PC-3 (cell line): Measurements from ENCODE around the gene BHLHE23. TPM values are rescaled to one million over a fixed set of nuclear protein-coding genes. Genes with fewer than 3 reads are reported as not detected.

Experiments used
- ATAC-seq: fragments of 200-7000 bp; cut with Tn5 transposase; 2 replicates; pipeline ENCODE4 v1.9.1; 2020; ENCODE audit warnings: mild to moderate bottlenecking, moderate library complexity
- BruUV-seq: library from RNA; stranded (reverse); fragments of 400-500 nt; replicated peaks from 2 replicates; lab custom pipeline; 2021; lab: Mats Ljungman, UMichigan
- CTCF ChIA-PET: fragments of 300-600 bp; sonication (Branson Sonifier 250); formaldehyde crosslinking; loops from one replicate; lab custom pipeline; 2022; ENCODE audit warnings: antibody characterized with exemption; lab: Charles Lee
- POLR2A ChIA-PET: fragments of 300-600 bp; sonication (Branson Sonifier 250); formaldehyde crosslinking; loops from one replicate; lab custom pipeline; 2022; ENCODE audit warnings: antibody characterized with exemption; ENCODE audit not compliant: unreplicated experiment; lab: Charles Lee
- DNase-seq: peaks from one replicate; pipeline ENCODE4 v3.0.0-alpha.2; 2015
- H2AFZ ChIP-seq: fragments of 300-600 bp; sonication (generic); 2 replicates; pipeline ENCODE4 v1.6.0; 2016; ENCODE audit warnings: antibody characterized with exemption, low read length
- H3F3A ChIP-seq: fragments of 300-600 bp; sonication (generic); one replicate; pipeline ENCODE4 v1.6.0; 2017; ENCODE audit warnings: antibody characterized with exemption, low read length, control low read depth, mild to moderate bottlenecking; ENCODE audit not compliant: unreplicated experiment
- H3K27ac ChIP-seq: fragments of 300-600 bp; sonication (generic); 2 replicates; pipeline ENCODE4 v1.5.1; 2016; ENCODE audit warnings: mild to moderate bottlenecking, low read length
- H3K27me3 ChIP-seq: fragments of 300-600 bp; sonication (generic); 2 replicates; pipeline ENCODE4 v1.6.1; 2016; ENCODE audit warnings: low read length, mixed read lengths
- H3K36me3 ChIP-seq: fragments of 300-600 bp; sonication (generic); 2 replicates; pipeline ENCODE4 v1.6.1; 2016; ENCODE audit warnings: low read depth, mixed run types, low read length, mixed read lengths
- H3K4me1 ChIP-seq: fragments of 300-600 bp; sonication (generic); 2 replicates; pipeline ENCODE4 v1.5.1; 2016; ENCODE audit warnings: low read length; ENCODE audit not compliant: insufficient read depth
- H3K4me2 ChIP-seq: fragments of 300-600 bp; sonication (generic); 2 replicates; pipeline ENCODE4 v1.6.0; 2016; ENCODE audit warnings: low read length
- H3K4me3 ChIP-seq: fragments of 300-600 bp; sonication (generic); 2 replicates; pipeline ENCODE4 v1.5.1; 2016; ENCODE audit warnings: mild to moderate bottlenecking, low read length, mixed read lengths
- H3K79me2 ChIP-seq: fragments of 300-600 bp; sonication (generic); 2 replicates; pipeline ENCODE4 v1.6.1; 2017; ENCODE audit warnings: low read length, mixed read lengths
- H3K9ac ChIP-seq: fragments of 300-600 bp; sonication (generic); 2 replicates; pipeline ENCODE4 v1.6.0; 2016; ENCODE audit warnings: mild to moderate bottlenecking, low read length
- H3K9me2 ChIP-seq: fragments of 300-600 bp; sonication (generic); replicated peaks from 2 replicates; pipeline ENCODE4 v1.6.1; 2016; ENCODE audit warnings: mixed run types, low read length, mixed read lengths
- H3K9me3 ChIP-seq: fragments of 300-600 bp; sonication (generic); 2 replicates; pipeline ENCODE4 v1.6.1; 2016; ENCODE audit warnings: low read length, mixed read lengths
- H4K20me1 ChIP-seq: fragments of 300-600 bp; sonication (generic); 2 replicates; pipeline ENCODE4 v1.6.1; 2016; ENCODE audit warnings: low read length, mixed read lengths
- EZH2 ChIP-seq: fragments of 300-600 bp; sonication (generic); IDR thresholded peaks from one replicate; pipeline ENCODE4 v1.6.1; 2017; ENCODE audit warnings: antibody characterized with exemption, mild to moderate bottlenecking, low read length; ENCODE audit not compliant: unreplicated experiment
- EZH2phosphoT487 ChIP-seq: fragments of 300-600 bp; sonication (generic); IDR thresholded peaks from 2 replicates; pipeline ENCODE4 v1.6.1; 2018; ENCODE audit warnings: mild to moderate bottlenecking, antibody characterized with exemption, low read length, borderline replicate concordance
- intact Hi-C: fragments of 100-400 bp; cut with micrococcal nuclease; formaldehyde crosslinking; loops from 2 replicates; pipeline ENCODE4 v1.9.0; 2023
- total RNA-seq: library from RNA; depleted of rRNA; stranded (reverse); fragments of >200 nt; gene quantifications from 2 replicates; pipeline ENCODE4 v1.2.3, GENCODE V29; 2014
- TF ChIP-seq, protein P1 (sequence below): fragments of 300-600 bp; sonication (generic); conservative IDR thresholded peaks from 2 replicates; pipeline ENCODE4 v1.5.1; 2017; ENCODE audit warnings: antibody characterized with exemption, low read depth, mild to moderate bottlenecking, low read length

BHLHE23 gene
- total RNA-seq, 1 experiment from 2014 or later, result not detected

DNA sequence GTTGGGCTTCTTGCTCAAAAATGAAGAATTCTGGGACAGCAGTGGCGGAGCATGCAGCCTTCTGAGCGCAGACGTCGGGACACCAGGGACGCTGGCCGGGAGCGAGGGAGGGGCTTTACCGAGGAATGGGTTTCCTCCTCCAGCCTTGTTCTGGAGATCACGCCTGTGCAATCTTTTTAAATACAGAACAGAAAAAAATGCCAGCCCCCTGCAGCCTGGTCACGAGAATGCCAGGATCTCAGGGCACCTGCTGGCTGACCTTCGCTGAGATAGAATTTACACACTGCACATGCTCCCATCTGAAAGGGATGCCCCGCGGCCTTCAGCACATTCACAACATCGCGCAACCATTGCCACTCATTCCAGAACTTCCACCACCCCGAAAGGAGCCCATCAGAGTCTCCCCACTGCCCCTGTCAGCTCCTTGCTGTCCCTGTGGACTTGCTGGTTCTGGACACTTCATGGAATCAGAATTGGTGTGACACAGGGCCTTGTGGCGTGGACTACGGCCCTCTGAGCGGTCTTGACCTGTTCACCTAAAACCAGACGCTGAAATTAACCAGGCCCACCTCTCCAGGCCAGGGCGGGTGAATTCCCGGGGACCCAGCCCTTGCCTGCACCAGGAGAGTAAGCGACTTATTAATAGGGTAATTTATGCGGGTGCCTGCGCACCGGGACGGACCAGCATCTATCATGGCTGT is 20.6 kb upstream of the BHLHE23 start:
- H3K4me1 ChIP-seq, result no peaks in the 10 kb centered on the region
- ATAC-seq (no peak), DNase-seq (no peak)
- no peak for TF ChIP-seq EZH2
- no peak for TF ChIP-seq EZH2phosphoT487
- TF ChIP-seq, protein P1, sequence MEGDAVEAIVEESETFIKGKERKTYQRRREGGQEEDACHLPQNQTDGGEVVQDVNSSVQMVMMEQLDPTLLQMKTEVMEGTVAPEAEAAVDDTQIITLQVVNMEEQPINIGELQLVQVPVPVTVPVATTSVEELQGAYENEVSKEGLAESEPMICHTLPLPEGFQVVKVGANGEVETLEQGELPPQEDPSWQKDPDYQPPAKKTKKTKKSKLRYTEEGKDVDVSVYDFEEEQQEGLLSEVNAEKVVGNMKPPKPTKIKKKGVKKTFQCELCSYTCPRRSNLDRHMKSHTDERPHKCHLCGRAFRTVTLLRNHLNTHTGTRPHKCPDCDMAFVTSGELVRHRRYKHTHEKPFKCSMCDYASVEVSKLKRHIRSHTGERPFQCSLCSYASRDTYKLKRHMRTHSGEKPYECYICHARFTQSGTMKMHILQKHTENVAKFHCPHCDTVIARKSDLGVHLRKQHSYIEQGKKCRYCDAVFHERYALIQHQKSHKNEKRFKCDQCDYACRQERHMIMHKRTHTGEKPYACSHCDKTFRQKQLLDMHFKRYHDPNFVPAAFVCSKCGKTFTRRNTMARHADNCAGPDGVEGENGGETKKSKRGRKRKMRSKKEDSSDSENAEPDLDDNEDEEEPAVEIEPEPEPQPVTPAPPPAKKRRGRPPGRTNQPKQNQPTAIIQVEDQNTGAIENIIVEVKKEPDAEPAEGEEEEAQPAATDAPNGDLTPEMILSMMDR, result no peak
- no peak overlapping the region for H3K9ac ChIP-seq
- H3K9me3 ChIP-seq, result no peaks in the 10 kb centered on the region
- H3K79me2 ChIP-seq, result no peaks in the 10 kb centered on the region
- no peak overlapping the region for H2AFZ ChIP-seq
- ChIA-PET POLR2A (no interaction called here), CTCF (no interaction called here)
- no peak overlapping the region for H3K4me2 ChIP-seq
- no peaks in the 10 kb centered on the region for H3K9me2 ChIP-seq
- H3K36me3 ChIP-seq, result no peaks in the 10 kb centered on the region
- peaks cover 72% of the 10 kb centered on the region for H3K27me3 ChIP-seq
- H4K20me1 ChIP-seq, result no peaks in the 10 kb centered on the region
- no peak overlapping the region for H3K4me3 ChIP-seq
- H3F3A ChIP-seq, result no peaks in the 10 kb centered on the region
- H3K27ac ChIP-seq, result no peak overlapping the region
- intact Hi-C loops, result no loop called here
- no TSS peak for BruUV-seq

DNA sequence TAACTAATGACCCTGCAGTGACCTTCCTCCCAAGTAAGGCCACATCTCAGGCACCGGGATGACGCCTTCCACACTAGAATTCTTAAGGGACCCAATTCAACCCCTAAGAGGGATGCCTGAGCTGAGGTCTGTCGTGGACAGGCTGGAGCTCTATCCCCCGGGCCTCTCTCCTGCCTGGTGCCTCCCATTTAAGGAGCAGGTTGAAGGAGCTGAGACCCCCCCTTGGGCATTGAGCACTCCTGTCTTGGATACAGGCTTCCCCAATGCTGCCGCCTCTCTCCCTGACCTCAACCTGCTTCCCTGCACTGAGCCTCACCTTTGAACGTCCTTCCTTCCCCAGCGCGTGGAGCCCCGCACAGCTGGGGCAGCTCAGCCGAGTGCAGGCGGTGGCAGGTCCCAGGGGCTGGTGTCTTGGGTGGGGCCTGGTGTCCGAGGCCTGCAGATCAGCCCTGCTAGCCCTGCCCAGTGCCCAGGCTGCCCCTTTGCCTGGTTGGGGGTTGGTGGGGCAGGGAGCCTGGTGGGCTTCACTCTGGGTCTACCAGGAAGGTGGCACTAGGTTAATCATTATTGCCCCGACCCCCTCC is 19.9 kb upstream of the BHLHE23 start:
- H3K36me3 ChIP-seq, result no peaks in the 10 kb centered on the region
- H3K79me2 ChIP-seq, result no peaks in the 10 kb centered on the region
- intact Hi-C loops, result no loop called here
- H3K9me2 ChIP-seq, result no peaks in the 10 kb centered on the region
- BruUV-seq, result no TSS peak
- TF ChIP-seq, protein P1, result no peak
- TF ChIP-seq EZH2, result no peak
- TF ChIP-seq EZH2phosphoT487, result no peak
- no peaks in the 10 kb centered on the region for H4K20me1 ChIP-seq
- no peak overlapping the region for H2AFZ ChIP-seq
- no peak overlapping the region for H3K4me3 ChIP-seq
- ATAC-seq (no peak), DNase-seq (no peak)
- H3K4me1 ChIP-seq, result no peaks in the 10 kb centered on the region
- CTCF ChIA-PET, result no interaction called here
- POLR2A ChIA-PET, result no interaction called here
- H3K4me2 ChIP-seq, result no peak overlapping the region
- H3F3A ChIP-seq, result no peaks in the 10 kb centered on the region
- no peak overlapping the region for H3K9ac ChIP-seq
- H3K27me3 ChIP-seq, result peaks cover 72% of the 10 kb centered on the region
- H3K27ac ChIP-seq, result no peak overlapping the region
- H3K9me3 ChIP-seq, result no peaks in the 10 kb centered on the region
